Neural cell (in vitro differentiated cells): Measurements from ENCODE around the gene GPR157. TPM values are rescaled to one million over a fixed set of nuclear protein-coding genes. Genes with fewer than 3 reads are reported as not detected.
"Not testable (repeated sequence)": the region's sequence is repeated elsewhere in the genome, so short reads cannot be mapped to it uniquely, and the experiment has no call there.

ENCODE experiments used
- H2AFZ ChIP-seq: fragments of 200-600, 300-800 bp; sonication (generic), shearing (Covaris generic); 2 replicates; pipeline ENCODE4 v1.6.0; 2014; ENCODE audit warnings: low read depth, mild to moderate bottlenecking, antibody characterized with exemption, low read length, moderate library complexity
- H3F3A ChIP-seq: fragments of 200-600 bp; shearing (Covaris generic); 2 replicates; pipeline ENCODE4 v1.6.1; 2016; ENCODE audit warnings: mild to moderate bottlenecking, moderate library complexity, mixed read lengths, antibody characterized with exemption, low read length; ENCODE audit not compliant: insufficient read depth, poor library complexity, severe bottlenecking
- H3K27ac ChIP-seq: fragments of 200-600, 300-800 bp; sonication (generic), shearing (Covaris generic); 2 replicates; pipeline ENCODE4 v1.5.1; 2014; ENCODE audit warnings: mild to moderate bottlenecking, low read length, moderate library complexity
- H3K27me3 ChIP-seq: fragments of 300-800, 200-600 bp; sonication (generic), shearing (Covaris generic); 2 replicates; pipeline ENCODE4 v1.6.0; 2014; ENCODE audit warnings: mild to moderate bottlenecking, low read depth, low read length, moderate library complexity; ENCODE audit not compliant: insufficient read depth
- H3K36me3 ChIP-seq: fragments of 300-800, 200-600 bp; sonication (generic), shearing (Covaris generic); 2 replicates; pipeline ENCODE4 v1.5.1; 2014; ENCODE audit warnings: mild to moderate bottlenecking, antibody characterized with exemption, low read length, moderate library complexity; ENCODE audit not compliant: insufficient read depth
- H3K4me2 ChIP-seq: fragments of 300-800, 200-600 bp; sonication (generic), shearing (Covaris generic); 2 replicates; pipeline ENCODE4 v1.6.0; 2014; ENCODE audit warnings: mild to moderate bottlenecking, low read length
- H3K4me3 ChIP-seq: fragments of 300-800, 200-600 bp; sonication (generic), shearing (Covaris generic); 2 replicates; pipeline ENCODE4 v1.5.1; 2014; ENCODE audit warnings: mild to moderate bottlenecking, low read length, moderate library complexity
- H3K79me2 ChIP-seq: fragments of 200-600 bp; shearing (Covaris generic); replicated peaks from 2 replicates; pipeline ENCODE4 v1.6.0; 2014; ENCODE audit warnings: mild to moderate bottlenecking, low read length, moderate library complexity; ENCODE audit not compliant: insufficient read depth
- H3K9ac ChIP-seq: fragments of 300-800, 200-600 bp; sonication (generic), shearing (Covaris generic); 2 replicates; pipeline ENCODE4 v1.6.1; 2016; ENCODE audit warnings: mild to moderate bottlenecking, low read length, mixed read lengths
- H3K9me2 ChIP-seq: fragments of 200-600 bp; shearing (Covaris generic); 2 replicates; pipeline ENCODE4 v1.6.1; 2016; ENCODE audit warnings: mild to moderate bottlenecking, low read length, mixed read lengths; ENCODE audit not compliant: insufficient read depth
- H3K9me3 ChIP-seq: fragments of 200-600, 300-800 bp; sonication (generic), shearing (Covaris generic); 2 replicates; pipeline ENCODE4 v1.6.1; 2016; ENCODE audit warnings: mild to moderate bottlenecking, mixed run types, low read length, moderate library complexity, mixed read lengths
- H4K20me1 ChIP-seq: fragments of 200-600 bp; shearing (Covaris generic); 2 replicates; pipeline ENCODE4 v1.6.1; 2016; ENCODE audit warnings: mild to moderate bottlenecking, mixed run types; ENCODE audit not compliant: insufficient read depth
- EP300 ChIP-seq: fragments of 450-650 bp; conservative IDR thresholded peaks from 2 replicates; pipeline ENCODE4 v1.6.1; 2014; ENCODE audit warnings: antibody characterized with exemption, mild to moderate bottlenecking, moderate library complexity; ENCODE audit not compliant: poor library complexity, severe bottlenecking
- EZH2 ChIP-seq: fragments of 200-600, 300-800 bp; shearing (Covaris generic), sonication (generic); IDR thresholded peaks from 2 replicates; pipeline ENCODE4 v1.6.1; 2014; ENCODE audit warnings: antibody characterized with exemption, low read length, borderline replicate concordance, mild to moderate bottlenecking; ENCODE audit not compliant: insufficient read depth, poor library complexity, severe bottlenecking
- MXI1 ChIP-seq: fragments of 450-650 bp; conservative IDR thresholded peaks from 2 replicates; pipeline ENCODE4 v1.6.1; 2014; ENCODE audit warnings: antibody characterized with exemption, mild to moderate bottlenecking; ENCODE audit not compliant: poor library complexity, severe bottlenecking
- POLR2AphosphoS5 ChIP-seq: IDR thresholded peaks from 2 replicates; pipeline ENCODE4 v1.6.1; 2012
- RAD21 ChIP-seq: fragments of 450-650 bp; conservative IDR thresholded peaks from 2 replicates; pipeline ENCODE4 v1.6.1; 2014; ENCODE audit warnings: antibody characterized with exemption, mild to moderate bottlenecking, moderate library complexity
- SMC3 ChIP-seq: fragments of 450-650 bp; conservative IDR thresholded peaks from 2 replicates; pipeline ENCODE4 v1.6.1; 2014; ENCODE audit warnings: antibody characterized with exemption, mild to moderate bottlenecking, moderate library complexity; ENCODE audit not compliant: poor library complexity
- TAF1 ChIP-seq: IDR thresholded peaks from 2 replicates; pipeline ENCODE4 v1.6.1; 2012; ENCODE audit warnings: low read depth
- polyA plus RNA-seq: library from polyadenylated mRNA; depleted of rRNA; stranded (reverse); fragments of >200 nt; gene quantifications from 2 replicates; pipeline ENCODE4 v1.2.3, GENCODE V29; 2014
- TF ChIP-seq, protein P1 (sequence below): fragments of 450-650 bp; IDR thresholded peaks from 2 replicates; pipeline ENCODE4 v1.5.1; 2014; ENCODE audit warnings: antibody characterized with exemption, mild to moderate bottlenecking, moderate library complexity; ENCODE audit not compliant: poor library complexity, severe bottlenecking
- TF ChIP-seq, protein P2 (sequence below): IDR thresholded peaks from 2 replicates; pipeline ENCODE4 v1.6.1; 2012; ENCODE audit warnings: borderline replicate concordance

GPR157 gene
- polyA plus RNA-seq, 1 donor from 2014 or later: not detected

DNA sequence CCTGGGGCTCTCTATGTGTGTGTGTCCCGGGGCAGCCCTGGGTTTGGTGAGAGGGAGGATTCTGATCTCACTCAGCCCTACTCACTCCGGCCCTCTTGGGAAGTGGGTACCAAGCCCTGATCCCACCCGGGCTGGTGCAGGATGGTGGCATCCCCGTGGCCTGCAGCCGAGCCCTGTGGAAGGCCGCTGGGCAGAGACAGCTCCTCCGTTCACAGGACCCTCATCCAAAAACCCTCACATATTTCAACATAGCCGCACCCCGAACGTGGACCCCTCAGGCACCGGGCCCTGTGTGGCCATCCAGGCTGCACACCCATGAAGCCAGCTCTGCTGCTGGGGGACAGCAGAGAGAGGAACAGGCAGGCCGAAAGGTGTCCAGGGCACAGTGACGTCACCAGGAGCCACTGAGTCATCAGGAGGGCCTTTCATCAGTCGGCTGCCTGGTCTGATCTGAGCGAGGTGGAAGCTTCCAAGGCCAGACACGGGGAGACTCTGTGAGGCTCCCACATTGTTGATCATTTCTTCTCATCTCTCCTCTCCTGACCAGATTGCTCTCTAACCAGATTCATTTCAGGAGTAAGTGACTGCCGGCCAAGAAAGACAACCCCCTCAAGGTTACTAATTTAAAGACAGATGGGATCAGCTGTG, 16.2 kb upstream of the GPR157 start:
- Histone ChIP-seq H3K4me3 (no peak overlapping the region), H3K27ac (no peak overlapping the region), H3K9ac (no peak overlapping the region), H3K9me2 (no peaks in the 10 kb centered on the region), H3K4me2 (no peak overlapping the region), H2AFZ (no peak overlapping the region), H4K20me1 (no peaks in the 10 kb centered on the region), H3K36me3 (no peaks in the 10 kb centered on the region), H3K9me3 (no peaks in the 10 kb centered on the region), H3K79me2 (no peaks in the 10 kb centered on the region), H3K27me3 (no peaks in the 10 kb centered on the region), H3F3A (no peaks in the 10 kb centered on the region)
- TF ChIP-seq, protein P1, sequence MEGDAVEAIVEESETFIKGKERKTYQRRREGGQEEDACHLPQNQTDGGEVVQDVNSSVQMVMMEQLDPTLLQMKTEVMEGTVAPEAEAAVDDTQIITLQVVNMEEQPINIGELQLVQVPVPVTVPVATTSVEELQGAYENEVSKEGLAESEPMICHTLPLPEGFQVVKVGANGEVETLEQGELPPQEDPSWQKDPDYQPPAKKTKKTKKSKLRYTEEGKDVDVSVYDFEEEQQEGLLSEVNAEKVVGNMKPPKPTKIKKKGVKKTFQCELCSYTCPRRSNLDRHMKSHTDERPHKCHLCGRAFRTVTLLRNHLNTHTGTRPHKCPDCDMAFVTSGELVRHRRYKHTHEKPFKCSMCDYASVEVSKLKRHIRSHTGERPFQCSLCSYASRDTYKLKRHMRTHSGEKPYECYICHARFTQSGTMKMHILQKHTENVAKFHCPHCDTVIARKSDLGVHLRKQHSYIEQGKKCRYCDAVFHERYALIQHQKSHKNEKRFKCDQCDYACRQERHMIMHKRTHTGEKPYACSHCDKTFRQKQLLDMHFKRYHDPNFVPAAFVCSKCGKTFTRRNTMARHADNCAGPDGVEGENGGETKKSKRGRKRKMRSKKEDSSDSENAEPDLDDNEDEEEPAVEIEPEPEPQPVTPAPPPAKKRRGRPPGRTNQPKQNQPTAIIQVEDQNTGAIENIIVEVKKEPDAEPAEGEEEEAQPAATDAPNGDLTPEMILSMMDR: no peak
- TF ChIP-seq POLR2AphosphoS5 (no peak), RAD21 (no peak), EZH2 (no peak), TAF1 (no peak), MXI1 (no peak), EP300 (no peak), SMC3 (no peak)
- TF ChIP-seq, protein P2, sequence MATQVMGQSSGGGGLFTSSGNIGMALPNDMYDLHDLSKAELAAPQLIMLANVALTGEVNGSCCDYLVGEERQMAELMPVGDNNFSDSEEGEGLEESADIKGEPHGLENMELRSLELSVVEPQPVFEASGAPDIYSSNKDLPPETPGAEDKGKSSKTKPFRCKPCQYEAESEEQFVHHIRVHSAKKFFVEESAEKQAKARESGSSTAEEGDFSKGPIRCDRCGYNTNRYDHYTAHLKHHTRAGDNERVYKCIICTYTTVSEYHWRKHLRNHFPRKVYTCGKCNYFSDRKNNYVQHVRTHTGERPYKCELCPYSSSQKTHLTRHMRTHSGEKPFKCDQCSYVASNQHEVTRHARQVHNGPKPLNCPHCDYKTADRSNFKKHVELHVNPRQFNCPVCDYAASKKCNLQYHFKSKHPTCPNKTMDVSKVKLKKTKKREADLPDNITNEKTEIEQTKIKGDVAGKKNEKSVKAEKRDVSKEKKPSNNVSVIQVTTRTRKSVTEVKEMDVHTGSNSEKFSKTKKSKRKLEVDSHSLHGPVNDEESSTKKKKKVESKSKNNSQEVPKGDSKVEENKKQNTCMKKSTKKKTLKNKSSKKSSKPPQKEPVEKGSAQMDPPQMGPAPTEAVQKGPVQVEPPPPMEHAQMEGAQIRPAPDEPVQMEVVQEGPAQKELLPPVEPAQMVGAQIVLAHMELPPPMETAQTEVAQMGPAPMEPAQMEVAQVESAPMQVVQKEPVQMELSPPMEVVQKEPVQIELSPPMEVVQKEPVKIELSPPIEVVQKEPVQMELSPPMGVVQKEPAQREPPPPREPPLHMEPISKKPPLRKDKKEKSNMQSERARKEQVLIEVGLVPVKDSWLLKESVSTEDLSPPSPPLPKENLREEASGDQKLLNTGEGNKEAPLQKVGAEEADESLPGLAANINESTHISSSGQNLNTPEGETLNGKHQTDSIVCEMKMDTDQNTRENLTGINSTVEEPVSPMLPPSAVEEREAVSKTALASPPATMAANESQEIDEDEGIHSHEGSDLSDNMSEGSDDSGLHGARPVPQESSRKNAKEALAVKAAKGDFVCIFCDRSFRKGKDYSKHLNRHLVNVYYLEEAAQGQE: no peak

DNA sequence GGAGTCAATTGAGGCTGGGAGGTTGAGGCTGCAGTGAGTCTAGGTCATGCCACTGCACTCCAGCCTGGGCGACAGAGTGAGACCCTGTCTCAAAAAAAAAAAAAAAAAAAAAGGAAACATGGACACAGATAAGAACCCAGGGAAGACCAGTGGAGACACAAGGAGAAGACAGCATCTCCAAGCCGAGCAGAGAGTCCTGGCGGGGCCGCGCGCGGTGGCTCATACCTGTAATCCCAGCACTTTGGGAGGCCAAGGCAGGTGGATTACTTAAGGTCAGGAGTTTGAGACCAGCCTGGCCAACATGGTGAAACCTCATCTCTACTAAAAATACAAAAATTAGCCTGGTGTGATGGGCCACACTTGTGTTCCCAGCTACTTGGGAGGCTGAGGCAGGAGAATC, 15.6 kb upstream of the GPR157 start:
- not testable (repeated sequence) for H4K20me1 ChIP-seq, H3K9me3 ChIP-seq, H3K79me2 ChIP-seq, H3K36me3 ChIP-seq, H3K4me2 ChIP-seq, H2AFZ ChIP-seq, H3F3A ChIP-seq, H3K27ac ChIP-seq, H3K27me3 ChIP-seq, H3K4me3 ChIP-seq, H3K9me2 ChIP-seq, H3K9ac ChIP-seq

DNA sequence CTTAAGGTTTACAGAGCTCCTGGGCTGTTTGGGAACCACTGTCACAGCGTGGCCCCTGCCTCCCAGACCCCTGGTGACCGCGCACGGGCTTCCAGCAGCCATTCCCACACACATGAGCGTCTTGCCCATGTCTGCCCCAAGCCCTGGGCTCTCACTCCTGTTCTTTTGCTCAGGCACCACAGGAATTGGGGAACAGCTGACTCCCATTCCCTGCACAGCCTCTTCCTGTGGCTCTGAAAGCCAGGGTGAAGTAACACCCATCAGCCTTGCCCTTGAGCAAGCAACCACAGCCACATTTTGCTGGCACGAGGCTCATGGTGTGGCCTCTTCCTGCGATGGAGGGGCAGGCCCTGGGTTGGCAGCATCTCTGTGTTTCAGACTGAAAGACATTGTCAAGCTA, 14.3 kb upstream of the GPR157 start:
- H4K20me1 ChIP-seq: no peaks in the 10 kb centered on the region
- H3K9ac ChIP-seq: no peak overlapping the region
- no peak overlapping the region for H3K4me2 ChIP-seq
- H3F3A ChIP-seq: no peaks in the 10 kb centered on the region
- TF ChIP-seq SMC3: no peak
- no peak for TF ChIP-seq POLR2AphosphoS5
- TF ChIP-seq TAF1: no peak
- TF ChIP-seq, protein P1: no peak
- no peak for TF ChIP-seq MXI1
- TF ChIP-seq, protein P2: no peak
- no peak for TF ChIP-seq EP300
- TF ChIP-seq RAD21: no peak
- no peak for TF ChIP-seq EZH2
- H3K79me2 ChIP-seq: no peaks in the 10 kb centered on the region
- no peak overlapping the region for H2AFZ ChIP-seq
- H3K27me3 ChIP-seq: no peaks in the 10 kb centered on the region
- no peak overlapping the region for H3K27ac ChIP-seq
- H3K9me2 ChIP-seq: no peaks in the 10 kb centered on the region
- H3K4me3 ChIP-seq: no peak overlapping the region
- H3K36me3 ChIP-seq: no peaks in the 10 kb centered on the region
- no peaks in the 10 kb centered on the region for H3K9me3 ChIP-seq
